ENCODE data around the gene ANAPC10.

The ANAPC10 gene

GRCh38 chr4:145061318-145061920 lies 36.6 kb downstream of the ANAPC10 start:
- no peaks in the 10 kb centered on the region for H3K36me3 ChIP-seq
- DNase-seq: no peak
- H3K4me1 ChIP-seq: 0 out of 2 replicates have a peak, but pooled peaks cover 3% of the 10 kb centered on the region
- no peaks in the 10 kb centered on the region for H3K9me3 ChIP-seq
- H3K4me3 ChIP-seq (ENCODE audit: low read depth, low read length): no peak overlapping the region
- TF ChIP-seq CTCF (IDR thresholded peaks at IDR 0.05; ENCODE audit: low read depth, low read length): peak; percentile 20; the same call in 1 of the 2 replicates
- H3K27me3 ChIP-seq: no peaks in the 10 kb centered on the region

- Histone ChIP-seq H3K27me3 (no peaks in the 10 kb centered on the region), H3K4me3 (ENCODE audit: low read depth, low read length) (no peak overlapping the region), H3K36me3 (no peaks in the 10 kb centered on the region; the same call in 1 of the 2 replicates), H3K4me1 (no peaks in the 10 kb centered on the region), H3K9me3 (no peaks in the 10 kb centered on the region)
- DNase-seq: no peak
- TF ChIP-seq CTCF (IDR thresholded peaks at IDR 0.05; ENCODE audit: low read depth, low read length): no peak
Observed at GRCh38 chr4:145058256-145058655, 39.7 kb downstream of the ANAPC10 start.

GRCh38 chr4:145056325-145057130 lies 41.5 kb downstream of the ANAPC10 start:
- H3K4me3 ChIP-seq (ENCODE audit: low read depth, low read length): no peak overlapping the region
- no peak for TF ChIP-seq CTCF (IDR thresholded peaks at IDR 0.05; ENCODE audit: low read depth, low read length)
- H3K36me3 ChIP-seq: no peaks in the 10 kb centered on the region; the same call in 1 of the 2 replicates
- no peaks in the 10 kb centered on the region for H3K4me1 ChIP-seq
- no peaks in the 10 kb centered on the region for H3K27me3 ChIP-seq
- no peak for DNase-seq
- H3K9me3 ChIP-seq: no peaks in the 10 kb centered on the region

GRCh38 chr4:145055533-145056257 lies 42.3 kb downstream of the ANAPC10 start:
- Histone ChIP-seq H3K27me3 (no peaks in the 10 kb centered on the region), H3K4me1 (no peaks in the 10 kb centered on the region), H3K36me3 (no peaks in the 10 kb centered on the region; the same call in 1 of the 2 replicates), H3K4me3 (ENCODE audit: low read depth, low read length) (no peak overlapping the region), H3K9me3 (no peaks in the 10 kb centered on the region)
- no peak for DNase-seq
- no peak for TF ChIP-seq CTCF (IDR thresholded peaks at IDR 0.05; ENCODE audit: low read depth, low read length)

- no peak overlapping the region for H3K4me3 ChIP-seq (ENCODE audit: low read depth, low read length)
- no peaks in the 10 kb centered on the region for H3K27me3 ChIP-seq
- DNase-seq: no peak
- no peak for TF ChIP-seq CTCF (IDR thresholded peaks at IDR 0.05; ENCODE audit: low read depth, low read length)
- H3K9me3 ChIP-seq: no peaks in the 10 kb centered on the region
- H3K4me1 ChIP-seq: no peaks in the 10 kb centered on the region
- no peaks in the 10 kb centered on the region; the same call in 1 of the 2 replicates for H3K36me3 ChIP-seq
Observed at GRCh38 chr4:145049241-145049640, 48.8 kb downstream of the ANAPC10 start.
